C4-2B (cell line): ENCODE measurements around the gene TRAF2.

Source experiments
- ZFX ChIP-seq: fragments of 450-650 bp; IDR thresholded peaks from 2 replicates; pipeline ENCODE4 v1.6.1; 2017
- TF ChIP-seq, protein P1 (sequence below): fragments of 450-650 bp; conservative IDR thresholded peaks from 2 replicates; pipeline ENCODE4 v1.5.1; 2017; ENCODE audit warnings: mild to moderate bottlenecking

- TF ChIP-seq, protein P1, sequence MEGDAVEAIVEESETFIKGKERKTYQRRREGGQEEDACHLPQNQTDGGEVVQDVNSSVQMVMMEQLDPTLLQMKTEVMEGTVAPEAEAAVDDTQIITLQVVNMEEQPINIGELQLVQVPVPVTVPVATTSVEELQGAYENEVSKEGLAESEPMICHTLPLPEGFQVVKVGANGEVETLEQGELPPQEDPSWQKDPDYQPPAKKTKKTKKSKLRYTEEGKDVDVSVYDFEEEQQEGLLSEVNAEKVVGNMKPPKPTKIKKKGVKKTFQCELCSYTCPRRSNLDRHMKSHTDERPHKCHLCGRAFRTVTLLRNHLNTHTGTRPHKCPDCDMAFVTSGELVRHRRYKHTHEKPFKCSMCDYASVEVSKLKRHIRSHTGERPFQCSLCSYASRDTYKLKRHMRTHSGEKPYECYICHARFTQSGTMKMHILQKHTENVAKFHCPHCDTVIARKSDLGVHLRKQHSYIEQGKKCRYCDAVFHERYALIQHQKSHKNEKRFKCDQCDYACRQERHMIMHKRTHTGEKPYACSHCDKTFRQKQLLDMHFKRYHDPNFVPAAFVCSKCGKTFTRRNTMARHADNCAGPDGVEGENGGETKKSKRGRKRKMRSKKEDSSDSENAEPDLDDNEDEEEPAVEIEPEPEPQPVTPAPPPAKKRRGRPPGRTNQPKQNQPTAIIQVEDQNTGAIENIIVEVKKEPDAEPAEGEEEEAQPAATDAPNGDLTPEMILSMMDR = no peak
- no peak for TF ChIP-seq ZFX
Observed at GRCh38 chr9:136917902-136918301, 31.6 kb downstream of the TRAF2 start.
